Mesodermal cell (in vitro differentiated cells): ENCODE results near the gene TAP1.
A peak's percentile ranks its signal among the peaks of the same experiment; 100 is the strongest.

Experiments used
- H3K27ac ChIP-seq: 2 replicates; pipeline ENCODE4 v1.7.0; 2013; ENCODE audit warnings: mild to moderate bottlenecking, low read depth, low read length, moderate library complexity; ENCODE audit not compliant: severe bottlenecking
- H3K36me3 ChIP-seq: 2 replicates; pipeline ENCODE4 v1.7.1; 2013; ENCODE audit warnings: mild to moderate bottlenecking, low read length, moderate library complexity; ENCODE audit not compliant: control insufficient read depth, insufficient read depth
- H3K4me1 ChIP-seq: one replicate; pipeline ENCODE4 v1.7.1; 2013; ENCODE audit warnings: mild to moderate bottlenecking, low read length; ENCODE audit not compliant: insufficient read depth, control insufficient read depth, poor library complexity, severe bottlenecking
- H3K4me3 ChIP-seq: 2 replicates; pipeline ENCODE4 v1.7.0; 2013; ENCODE audit warnings: low read length, control low read depth, mild to moderate bottlenecking; ENCODE audit not compliant: insufficient read depth, poor library complexity, severe bottlenecking; ENCODE audit errors: extremely low read depth
- H3K9me3 ChIP-seq: 2 replicates; pipeline ENCODE4 v1.7.1; 2013; ENCODE audit warnings: mild to moderate bottlenecking, low read length, moderate library complexity; ENCODE audit not compliant: control insufficient read depth
- WGBS, 2 experiments: methylation state at CpG; one replicate each; pipeline ENCODE4 v1.1.5; 2013; ENCODE audit warnings: missing lambda C conversion rate in 2 of 2; ENCODE audit not compliant: insufficient coverage in 2 of 2; 5-methylcytosine and 5-hydroxymethylcytosine counted together

Gene TAP1

DNA sequence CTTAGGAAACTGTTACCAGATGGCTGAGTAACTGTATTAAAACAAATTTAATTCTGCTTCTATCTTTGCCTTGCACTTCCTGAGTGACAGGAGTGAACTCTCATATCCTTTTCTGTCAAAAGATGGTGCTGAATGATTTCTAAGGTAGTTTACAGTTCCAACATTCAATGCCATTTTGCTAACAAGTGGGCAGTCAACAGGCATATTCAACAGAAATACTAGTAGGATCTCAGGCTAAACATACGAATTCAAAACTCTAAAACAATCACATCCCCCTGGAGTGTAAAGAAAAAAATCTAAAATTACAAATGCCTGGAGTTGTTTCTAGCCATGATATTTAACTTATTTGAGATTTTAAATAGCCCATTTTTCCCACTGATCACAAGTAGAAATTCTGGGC is 7.2 kb upstream of the TAP1 start:
- Histone ChIP-seq H3K9me3 (no peaks in the 10 kb centered on the region), H3K4me3 (no peak overlapping the region), H3K36me3 (no peaks in the 10 kb centered on the region), H3K4me1 (no peaks in the 10 kb centered on the region), H3K27ac (no peak overlapping the region)
- WGBS, 2 experiments = no CpG with 5 or more reads among the region's 1 CpG

DNA sequence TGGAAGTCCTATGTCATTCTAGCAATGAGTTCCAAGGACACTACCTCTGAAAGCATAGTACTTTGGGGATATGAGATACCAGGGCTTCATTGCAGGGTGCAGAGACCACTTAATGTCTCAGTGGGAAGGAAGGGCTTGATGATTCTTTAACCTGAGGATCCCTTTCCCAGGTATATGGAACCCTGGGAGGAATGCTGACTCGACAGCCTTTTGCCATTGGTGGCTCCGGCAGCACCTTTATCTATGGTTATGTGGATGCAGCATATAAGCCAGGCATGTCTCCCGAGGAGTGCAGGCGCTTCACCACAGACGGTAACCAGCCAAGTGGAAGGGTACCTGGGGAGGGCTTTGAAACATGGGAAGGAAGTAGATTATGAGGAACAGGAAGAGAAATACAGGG is 4.7 kb upstream of the TAP1 start:
- H3K4me1 ChIP-seq = peaks cover 5% of the 10 kb centered on the region
- 70 to 87% methylated on average over 5 of the region's 5 CpGs for WGBS, 2 experiments
- H3K27ac ChIP-seq = no peak overlapping the region
- H3K36me3 ChIP-seq = no peaks in the 10 kb centered on the region
- H3K9me3 ChIP-seq = no peaks in the 10 kb centered on the region
- no peak overlapping the region for H3K4me3 ChIP-seq

- Histone ChIP-seq H3K4me3 (no peak overlapping the region), H3K9me3 (no peaks in the 10 kb centered on the region), H3K4me1 (peaks cover 5% of the 10 kb centered on the region), H3K27ac (no peak overlapping the region), H3K36me3 (no peaks in the 10 kb centered on the region)
- WGBS, 2 experiments = 80 to 93% methylated on average over 1 to 9 of the region's 14 CpGs
Measured at GRCh38 chr6:32857156-32857891, 3.8 kb upstream of the TAP1 start.

- WGBS, 2 experiments = 88 to 90% methylated on average over 2 to 3 of the region's 8 CpGs
Measured at GRCh38 chr6:32855467-32856174, 2.1 kb upstream of the TAP1 start.

GRCh38 chr6:32854376-32855178 is 1.1 kb upstream of the TAP1 start:
- peak overlapping the region; percentile 48 for H3K4me3 ChIP-seq
- H3K4me1 ChIP-seq = peaks cover 5% of the 10 kb centered on the region
- 35 to 37% methylated on average over 21 to 23 of the region's 24 CpGs for WGBS, 2 experiments
- H3K36me3 ChIP-seq = no peaks in the 10 kb centered on the region
- H3K27ac ChIP-seq = no peak overlapping the region
- no peaks in the 10 kb centered on the region for H3K9me3 ChIP-seq

More at GRCh38 chr6:32855467-32856174, 2.1 kb upstream of the TAP1 start:
- no peak overlapping the region for H3K27ac ChIP-seq
- peaks cover 5% of the 10 kb centered on the region for H3K4me1 ChIP-seq
- H3K4me3 ChIP-seq = no peak overlapping the region
- no peaks in the 10 kb centered on the region for H3K9me3 ChIP-seq
- no peaks in the 10 kb centered on the region for H3K36me3 ChIP-seq

DNA sequence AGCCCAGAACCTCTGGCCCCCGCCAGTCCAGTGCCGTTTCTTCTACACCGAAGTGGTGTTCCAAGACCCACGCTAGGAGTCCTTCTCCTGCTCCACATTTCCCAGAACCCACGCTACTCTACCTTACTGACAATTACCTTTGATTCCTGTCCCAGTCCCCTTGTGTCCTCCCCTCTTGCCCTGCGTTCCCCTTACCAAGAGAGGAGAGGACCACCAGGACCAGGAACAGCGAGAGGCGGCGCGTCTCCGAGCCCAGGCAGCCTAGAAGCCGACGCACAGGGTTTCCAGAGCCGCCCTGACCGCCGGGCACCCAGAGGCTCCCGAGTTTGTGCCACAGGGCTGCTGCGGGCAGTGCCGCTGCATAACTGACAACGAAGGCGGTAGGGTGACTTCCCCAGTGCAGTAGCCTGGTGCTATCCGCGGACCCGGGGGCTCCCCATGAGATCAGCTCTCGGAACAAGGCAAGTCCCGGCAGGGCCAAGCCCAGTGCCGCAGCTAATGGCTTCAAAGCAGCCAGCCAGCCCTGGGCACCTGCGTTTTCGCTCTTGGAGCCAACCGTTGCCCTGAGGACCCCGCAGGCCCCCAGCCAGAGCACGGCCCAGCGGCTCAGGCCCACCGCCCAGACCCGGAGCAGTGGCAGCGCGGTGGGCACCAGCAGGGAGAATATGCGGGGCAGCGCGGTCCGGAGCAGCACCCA is 512 bp downstream of the TAP1 start:
- Histone ChIP-seq H3K36me3 (no peaks in the 10 kb centered on the region), H3K4me1 (peaks cover 5% of the 10 kb centered on the region), H3K4me3 (peak overlapping the region; percentile 48), H3K9me3 (no peaks in the 10 kb centered on the region), H3K27ac (no peak overlapping the region)
- 2 to 4% methylated on average over 33 to 36 of the region's 41 CpGs for WGBS, 2 experiments

- H3K4me3 ChIP-seq = no peak overlapping the region
Measured at GRCh38 chr6:32852018-32852843, 1.3 kb downstream of the TAP1 start.

DNA sequence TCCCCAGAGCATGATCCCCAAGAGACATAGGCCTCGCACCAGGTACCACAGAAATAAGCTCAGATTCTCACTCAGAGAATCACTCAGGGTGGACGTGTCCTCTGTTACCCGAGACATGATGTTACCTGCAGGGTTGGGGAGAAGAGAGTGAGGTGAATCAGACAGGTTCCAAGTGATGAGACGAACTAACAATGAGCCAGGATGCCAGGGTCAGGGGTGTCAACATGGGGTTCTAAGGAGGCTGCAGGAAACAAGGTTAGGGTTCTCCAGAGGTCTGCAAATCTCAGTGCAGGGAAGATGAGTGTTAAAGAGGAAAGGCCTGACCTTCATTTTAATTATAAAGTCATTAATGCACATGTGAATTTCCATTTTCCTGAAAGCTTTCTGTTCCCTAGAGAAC is 2.5 kb downstream of the TAP1 start:
- Histone ChIP-seq H3K27ac (no peak overlapping the region), H3K9me3 (no peaks in the 10 kb centered on the region), H3K4me1 (peaks cover 5% of the 10 kb centered on the region), H3K36me3 (no peaks in the 10 kb centered on the region), H3K4me3 (no peak overlapping the region)
- 73 to 96% methylated on average over 2 to 3 of the region's 4 CpGs for WGBS, 2 experiments

More at GRCh38 chr6:32852018-32852843, 1.3 kb downstream of the TAP1 start:
- Histone ChIP-seq H3K9me3 (no peaks in the 10 kb centered on the region), H3K27ac (no peak overlapping the region), H3K36me3 (no peaks in the 10 kb centered on the region), H3K4me1 (peaks cover 5% of the 10 kb centered on the region)
- 62 to 65% methylated on average over 14 to 19 of the region's 23 CpGs for WGBS, 2 experiments

- Histone ChIP-seq H3K4me3 (no peak overlapping the region), H3K27ac (no peak overlapping the region), H3K36me3 (no peaks in the 10 kb centered on the region), H3K4me1 (peaks cover 4% of the 10 kb centered on the region), H3K9me3 (no peaks in the 10 kb centered on the region)
- 74 to 84% methylated on average over 3 to 5 of the region's 6 CpGs for WGBS, 2 experiments
Measured at GRCh38 chr6:32849126-32849525, 4.4 kb downstream of the TAP1 start.
